NOMO-1 (cell line): ENCODE results near the gene CSF3.

Experiments
- DNase-seq, 2 experiments: peaks; one replicate each; lab custom pipeline; 2025; ENCODE audit not compliant: unreplicated experiment in 2 of 2; lab: John Stamatoyannopoulos, UW

The CSF3 gene

GRCh38 chr17:40059729-40060475, 44.7 kb downstream of the CSF3 start:
- no peak for DNase-seq

- no peak for DNase-seq
Observed at GRCh38 chr17:40060887-40061608, 45.8 kb downstream of the CSF3 start.

GRCh38 chr17:40061609-40062038, 46.4 kb downstream of the CSF3 start:
- no peak for DNase-seq

GRCh38 chr17:40062329-40063186, 47.3 kb downstream of the CSF3 start, which contains the start of gene THRA:
TSS of gene THRA (plus strand) at chr17:40062965. CDS start at chr17:40074489, 11,524 bp downstream.
- peak; percentile 49 to 67 for DNase-seq

- DNase-seq = peak; percentile 72 to 89
Observed at GRCh38 chr17:40063187-40063771, 48.0 kb downstream of the CSF3 start.

- DNase-seq = no peak
Observed at GRCh38 chr17:40063901-40064531, 48.8 kb downstream of the CSF3 start.

- no peak for DNase-seq
Observed at GRCh38 chr17:40064971-40065768, 49.9 kb downstream of the CSF3 start.

GRCh38 chr17:40065769-40066510, 50.7 kb downstream of the CSF3 start:
- DNase-seq = no peak
